Smooth muscle cell (in vitro differentiated cells): ENCODE measurements around the gene ACTG1. TPM values are rescaled to one million over a fixed set of nuclear protein-coding genes. Genes with fewer than 3 reads are reported as not detected.

Experiments used
- DNase-seq: peaks from one replicate; lab custom pipeline; 2025; ENCODE audit not compliant: unreplicated experiment; lab: John Stamatoyannopoulos, UW
- H2AFZ ChIP-seq: fragments of 200-600 bp; sonication (generic); 2 replicates; pipeline ENCODE4 v1.6.0; 2016; ENCODE audit warnings: antibody characterized with exemption, low read depth, mild to moderate bottlenecking
- H3F3A ChIP-seq: fragments of 200-600 bp; sonication (generic); 2 replicates; pipeline ENCODE4 v1.6.0; 2017; ENCODE audit warnings: antibody characterized with exemption, low read depth
- H3K27ac ChIP-seq: fragments of 200-600 bp; sonication (generic); 2 replicates; pipeline ENCODE4 v1.5.1; 2016; ENCODE audit warnings: low read depth, mild to moderate bottlenecking
- H3K27me3 ChIP-seq: fragments of 200-600 bp; sonication (generic); 2 replicates; pipeline ENCODE4 v1.6.1; 2016; ENCODE audit warnings: low read depth, mild to moderate bottlenecking
- H3K36me3 ChIP-seq: fragments of 200-600 bp; sonication (generic); 2 replicates; pipeline ENCODE4 v1.5.1; 2016; ENCODE audit warnings: low read depth
- H3K4me1 ChIP-seq: fragments of 200-600 bp; sonication (generic); 2 replicates; pipeline ENCODE4 v1.5.1; 2016; ENCODE audit warnings: low read depth
- H3K4me2 ChIP-seq: fragments of 200-600 bp; sonication (generic); 2 replicates; pipeline ENCODE4 v1.6.0; 2016; ENCODE audit warnings: mild to moderate bottlenecking
- H3K4me3 ChIP-seq: fragments of 200-600 bp; sonication (generic); 2 replicates; pipeline ENCODE4 v1.5.1; 2016; ENCODE audit warnings: mild to moderate bottlenecking
- H3K79me2 ChIP-seq: fragments of 200-600 bp; sonication (generic); 2 replicates; pipeline ENCODE4 v1.6.0; 2016; ENCODE audit warnings: low read depth, mild to moderate bottlenecking
- H3K9ac ChIP-seq: fragments of 200-600 bp; sonication (generic); 2 replicates; pipeline ENCODE4 v1.6.0; 2016; ENCODE audit warnings: low read depth
- H3K9me3 ChIP-seq: fragments of 200-600 bp; sonication (generic); replicated peaks from 2 replicates; pipeline ENCODE4 v1.5.1; 2016; ENCODE audit warnings: low read depth
- H4K20me1 ChIP-seq: fragments of 200-600 bp; sonication (generic); 2 replicates; pipeline ENCODE4 v1.6.0; 2016; ENCODE audit warnings: low read depth
- CTCF ChIP-seq: fragments of 200-600 bp; sonication (generic); IDR thresholded peaks from 2 replicates; pipeline ENCODE4 v1.5.1; 2017; ENCODE audit warnings: borderline replicate concordance, mild to moderate bottlenecking, antibody characterized with exemption; ENCODE audit not compliant: insufficient read depth, poor library complexity, severe bottlenecking
- WGBS: methylation state at CpG from one replicate; pipeline ENCODE4 v1.1.7; 2016; ENCODE audit warnings: low lambda C conversion rate; 5-methylcytosine and 5-hydroxymethylcytosine counted together
- polyA plus RNA-seq: library from polyadenylated mRNA; unstranded; fragments of >200 nt; fragmentation: Nextera tagmentation; extraction: Ambion mirVana; gene quantifications from 2 replicates; pipeline ENCODE4 v1.2.1, GENCODE V29; 2016
- total RNA-seq: library from RNA; depleted of rRNA; stranded (reverse); fragments of >200 nt; gene quantifications from 2 replicates; pipeline ENCODE4 v1.2.3, GENCODE V29; 2014

Gene ACTG1
- total and polyA plus RNA-seq, 2 experiments from 2014 or later, result 5,332 to 6,793 TPM

- 71% methylated on average over 21 of the region's 21 CpGs for WGBS
- H3K27me3 ChIP-seq, result no peaks in the 10 kb centered on the region
- H3K4me1 ChIP-seq, result peaks cover 8% of the 10 kb centered on the region
- H4K20me1 ChIP-seq, result no peaks in the 10 kb centered on the region
- no peaks in the 10 kb centered on the region for H3K9me3 ChIP-seq
- H2AFZ ChIP-seq, result no peak overlapping the region
- no peak overlapping the region for H3K9ac ChIP-seq
- no peak for TF ChIP-seq CTCF
- peak; percentile 12 for DNase-seq
- peak overlapping the region; percentile 19 for H3K4me2 ChIP-seq
- H3K4me3 ChIP-seq, result no peak overlapping the region
- H3F3A ChIP-seq, result peaks cover 4% of the 10 kb centered on the region
- H3K79me2 ChIP-seq, result no peaks in the 10 kb centered on the region
- no peak overlapping the region for H3K27ac ChIP-seq
- no peaks in the 10 kb centered on the region for H3K36me3 ChIP-seq
Measured at GRCh38 chr17:81480140-81481072, 32.2 kb downstream of the ACTG1 start.

GRCh38 chr17:81479175-81480071 lies 33.2 kb downstream of the ACTG1 start:
- Histone ChIP-seq H3K4me1 (peaks cover 8% of the 10 kb centered on the region), H3K9ac (no peak overlapping the region), H3K4me3 (no peak overlapping the region), H3K79me2 (no peaks in the 10 kb centered on the region), H3K27me3 (no peaks in the 10 kb centered on the region), H3K36me3 (no peaks in the 10 kb centered on the region), H3K4me2 (peak overlapping the region; percentile 19), H2AFZ (no peak overlapping the region), H4K20me1 (no peaks in the 10 kb centered on the region), H3F3A (peaks cover 4% of the 10 kb centered on the region), H3K27ac (no peak overlapping the region), H3K9me3 (no peaks in the 10 kb centered on the region)
- TF ChIP-seq CTCF, result no peak
- no peak for DNase-seq
- 58% methylated on average over 20 of the region's 20 CpGs for WGBS

GRCh38 chr17:81478119-81478518 lies 34.5 kb downstream of the ACTG1 start:
- H3F3A ChIP-seq, result peaks cover 4% of the 10 kb centered on the region
- no peaks in the 10 kb centered on the region for H3K79me2 ChIP-seq
- H2AFZ ChIP-seq, result no peak overlapping the region
- H3K9me3 ChIP-seq, result no peaks in the 10 kb centered on the region
- WGBS, result 90% methylated on average over 20 of the region's 20 CpGs
- H4K20me1 ChIP-seq, result no peaks in the 10 kb centered on the region
- no peak overlapping the region for H3K27ac ChIP-seq
- H3K27me3 ChIP-seq, result no peaks in the 10 kb centered on the region
- H3K36me3 ChIP-seq, result no peaks in the 10 kb centered on the region
- no peak for TF ChIP-seq CTCF
- no peak overlapping the region for H3K4me2 ChIP-seq
- no peak overlapping the region for H3K4me3 ChIP-seq
- no peak for DNase-seq
- H3K9ac ChIP-seq, result no peak overlapping the region
- H3K4me1 ChIP-seq, result peaks cover 3% of the 10 kb centered on the region
